WI38 (cell line): ENCODE results near the gene LACRT.

Source experiments
- H3K4me3 ChIP-seq: 2 replicates; pipeline ENCODE4 v1.5.1; 2011; ENCODE audit warnings: low read depth, mild to moderate bottlenecking, control low read depth, low read length
- CTCF ChIP-seq: IDR thresholded peaks from 2 replicates; pipeline ENCODE4 v1.5.1; 2012; ENCODE audit warnings: low read depth, mild to moderate bottlenecking, control low read depth, low read length

Gene LACRT

GRCh38 chr12:54663603-54664002, 28.9 kb upstream of the LACRT start:
- H3K4me3 ChIP-seq = no peak overlapping the region
- TF ChIP-seq CTCF = no peak

- TF ChIP-seq CTCF = no peak
- H3K4me3 ChIP-seq = no peak overlapping the region
These were observed 27.3 kb upstream of the LACRT start for GRCh38 chr12:54662026-54662425.

DNA sequence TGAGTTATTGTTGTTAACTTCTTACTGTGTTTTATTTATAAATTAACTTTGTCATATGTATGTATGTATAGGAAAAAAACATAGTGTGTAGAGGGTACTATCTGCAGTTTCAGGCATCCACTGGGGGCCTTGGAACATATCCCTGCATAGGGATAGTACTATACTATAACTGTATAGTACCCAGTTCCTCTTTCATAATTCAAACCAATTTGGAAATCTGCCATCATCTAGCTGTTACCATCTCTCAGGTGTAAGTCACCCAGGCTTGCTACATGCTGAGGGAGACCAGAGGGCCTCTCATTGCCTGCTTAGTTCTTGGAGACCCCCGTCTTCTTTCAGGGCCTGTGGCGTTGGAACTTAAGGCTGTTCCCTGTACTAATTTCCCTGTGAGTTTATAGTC, 26.4 kb upstream of the LACRT start:
- H3K4me3 ChIP-seq = no peak overlapping the region
- no peak for TF ChIP-seq CTCF

GRCh38 chr12:54660320-54660962, 25.7 kb upstream of the LACRT start:
- no peak for TF ChIP-seq CTCF
- H3K4me3 ChIP-seq = no peak overlapping the region

DNA sequence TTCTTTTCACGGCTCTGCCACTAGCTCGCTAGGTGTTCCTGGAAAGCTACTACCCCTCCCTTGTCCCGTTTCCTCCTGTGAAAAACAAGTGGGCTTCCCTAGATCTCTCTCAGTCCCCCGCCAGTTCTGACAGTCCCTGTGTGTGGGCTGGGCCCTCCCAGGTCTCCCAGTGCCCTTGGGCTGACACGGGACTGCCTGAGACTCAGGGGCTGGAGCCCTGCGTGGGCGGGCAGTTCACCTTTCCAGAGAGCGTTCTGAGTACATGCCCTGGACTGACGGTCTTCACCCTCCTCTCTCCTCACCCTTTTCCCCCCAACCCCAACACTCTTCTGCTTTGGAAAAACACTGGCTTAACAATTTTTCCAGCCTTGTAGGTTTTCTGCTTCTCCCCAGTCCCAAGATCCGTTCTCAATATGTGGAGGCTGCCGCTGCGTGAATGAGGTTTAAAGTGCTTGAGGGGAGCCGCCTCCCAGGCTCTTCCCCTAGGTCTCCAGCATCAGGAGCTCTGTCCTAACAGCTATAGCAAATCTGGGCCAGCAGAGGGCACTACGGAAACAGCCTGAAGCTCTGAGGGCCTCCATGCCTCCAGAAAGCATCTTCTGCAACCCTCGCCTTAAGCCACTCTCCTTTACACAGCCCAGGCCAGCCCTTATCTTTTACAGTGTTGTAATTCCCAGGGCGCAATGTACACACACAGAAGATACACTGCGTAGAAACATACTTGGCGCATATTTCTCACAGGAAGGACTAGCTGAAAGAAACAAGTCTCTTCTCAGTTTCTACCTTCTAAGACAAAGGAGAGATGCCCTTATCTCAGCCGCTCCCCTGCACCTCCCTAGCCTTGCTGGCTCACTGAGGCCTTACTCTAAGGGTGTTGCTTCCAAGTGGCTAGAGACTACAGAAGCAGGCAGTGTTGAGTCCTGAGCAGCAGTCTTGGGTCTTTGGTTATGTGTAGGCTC, 23.9 kb upstream of the LACRT start:
- no peak overlapping the region for H3K4me3 ChIP-seq
- TF ChIP-seq CTCF = peak; percentile 54

GRCh38 chr12:54657105-54657607, 22.5 kb upstream of the LACRT start:
- H3K4me3 ChIP-seq = no peak overlapping the region
- TF ChIP-seq CTCF = no peak

DNA sequence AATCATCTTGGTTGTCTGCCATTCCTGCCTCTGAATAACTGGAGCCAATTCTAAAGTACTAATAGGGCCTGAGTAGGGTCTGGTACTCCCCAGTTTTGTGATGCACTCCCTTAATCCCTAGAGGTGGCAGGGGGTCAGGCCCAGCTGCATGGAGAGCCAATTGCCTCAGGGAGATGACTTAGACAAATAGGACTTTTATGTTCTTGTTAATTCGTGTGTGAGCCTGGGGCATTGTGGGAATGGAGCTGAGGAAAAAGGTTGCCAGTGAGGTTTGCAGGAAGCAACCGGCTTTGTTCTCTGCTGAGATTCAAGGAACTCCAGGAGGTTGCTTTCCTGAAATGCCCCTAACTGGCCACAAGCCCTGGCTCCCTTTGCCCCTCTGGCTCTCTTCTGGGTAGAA, 20.2 kb upstream of the LACRT start:
- TF ChIP-seq CTCF = no peak
- H3K4me3 ChIP-seq = no peak overlapping the region
